CD4-positive, alpha-beta T cell treated with Interleukin-21 for 1 hour (primary cell): ENCODE measurements around the gene WSB1.
"Not testable (repeated sequence)": the region's sequence is repeated elsewhere in the genome, so short reads cannot be mapped to it uniquely, and the experiment has no call there.

Experiments used
- DNase-seq: peaks from one replicate; pipeline ENCODE4 v3.0.0-alpha.2; 2020

WSB1 gene

GRCh38 chr17:27318633-27319032 lies 24.7 kb downstream of the WSB1 start:
- no peak for DNase-seq

- DNase-seq, result no peak
These were observed 25.8 kb downstream of the WSB1 start for GRCh38 chr17:27319541-27320221.

GRCh38 chr17:27320222-27320560 lies 26.3 kb downstream of the WSB1 start:
- DNase-seq, result no peak

- no peak for DNase-seq
These were observed 27.5 kb downstream of the WSB1 start for GRCh38 chr17:27321372-27321771.

- DNase-seq, result no peak
These were observed 28.1 kb downstream of the WSB1 start for GRCh38 chr17:27322026-27322425.

- DNase-seq, result no peak
These were observed 29.0 kb downstream of the WSB1 start for GRCh38 chr17:27322690-27323508.

- DNase-seq, result no peak
These were observed 29.8 kb downstream of the WSB1 start for GRCh38 chr17:27323538-27324215.

- DNase-seq, result no peak
These were observed 30.9 kb downstream of the WSB1 start for GRCh38 chr17:27324771-27325339.

- no peak for DNase-seq
These were observed 32.1 kb downstream of the WSB1 start for GRCh38 chr17:27326051-27326450.

- DNase-seq, result no peak
These were observed 32.7 kb downstream of the WSB1 start for GRCh38 chr17:27326585-27326984.

- DNase-seq, result no peak
These were observed 33.5 kb downstream of the WSB1 start for GRCh38 chr17:27327397-27327796.

GRCh38 chr17:27327871-27328270 lies 34.0 kb downstream of the WSB1 start:
- no peak for DNase-seq

GRCh38 chr17:27328686-27329085 lies 34.8 kb downstream of the WSB1 start:
- not testable (repeated sequence) for DNase-seq

GRCh38 chr17:27329146-27329805 lies 35.4 kb downstream of the WSB1 start:
- DNase-seq, result no peak

- DNase-seq, result no peak
These were observed 38.1 kb downstream of the WSB1 start for GRCh38 chr17:27332047-27332393.

- DNase-seq, result peak; percentile 90
These were observed 38.8 kb downstream of the WSB1 start for GRCh38 chr17:27332485-27333409.

- no peak for DNase-seq
These were observed 39.6 kb downstream of the WSB1 start for GRCh38 chr17:27333410-27333980.

GRCh38 chr17:27336184-27336583 lies 42.3 kb downstream of the WSB1 start:
- DNase-seq, result no peak

- no peak for DNase-seq
These were observed 44.6 kb downstream of the WSB1 start for GRCh38 chr17:27338536-27338985.

GRCh38 chr17:27339198-27339835 lies 45.4 kb downstream of the WSB1 start:
- no peak for DNase-seq
